Embryonic facial prominence (tissue), 1 donor: ENCODE results near the gene GJA3.

Experiments used
- DNase-seq: peaks from one replicate; pipeline ENCODE4 v3.0.0-alpha.2; 2016; ENCODE audit errors: extremely low spot score

GJA3 gene

DNA sequence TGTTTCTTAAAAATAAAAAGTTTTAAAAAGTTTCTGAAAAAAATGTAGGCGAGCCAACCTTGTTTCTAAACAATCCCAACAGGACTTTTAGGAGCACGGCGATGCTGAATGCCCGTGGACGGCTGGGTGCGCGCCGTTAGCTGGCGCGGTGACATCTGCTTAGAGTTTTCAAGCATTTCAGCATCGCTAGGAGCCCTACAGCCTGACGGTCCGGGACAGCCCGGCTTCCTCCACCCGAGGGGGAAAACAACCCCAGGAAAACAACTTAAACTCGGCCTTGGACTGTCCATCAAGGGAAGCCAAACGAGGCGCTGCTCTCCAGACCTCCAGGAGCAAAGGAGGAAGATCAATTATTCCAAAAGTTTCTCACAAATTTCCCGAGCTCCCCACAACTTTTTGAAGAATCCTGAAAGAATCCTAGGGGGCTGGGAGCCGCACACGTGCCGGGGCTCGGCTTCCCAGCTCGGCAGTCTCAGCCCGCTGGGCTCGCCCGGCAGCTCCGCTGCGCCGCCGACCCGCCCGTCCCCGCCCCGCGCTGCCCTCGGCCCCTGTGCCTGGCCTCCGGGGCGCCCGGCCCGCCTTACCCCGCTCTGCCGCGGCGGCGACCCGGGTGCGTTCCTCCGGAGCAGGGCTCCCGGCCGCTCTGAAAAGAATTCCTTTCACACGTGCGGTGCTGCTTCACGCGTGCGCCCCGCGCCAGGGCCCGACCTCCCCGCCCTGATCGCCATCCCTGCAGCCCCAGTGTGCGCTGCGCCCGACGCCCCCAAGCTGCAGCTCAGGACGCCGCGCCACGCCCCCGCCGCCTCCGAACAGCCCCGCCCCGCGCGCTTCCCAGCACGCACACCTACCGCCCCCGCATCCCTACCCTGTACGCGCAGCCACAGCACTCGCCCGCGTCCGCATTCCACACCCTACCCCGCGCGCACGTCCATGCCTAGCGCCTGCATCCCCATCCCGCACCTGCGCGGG is at the start of gene GJA3:
Gene GJA3 (minus strand): TSS at position 747 of the 969 bp plus-strand sequence. CDS start 17,764 bp downstream, outside the sequence.
- no peak for DNase-seq

DNA sequence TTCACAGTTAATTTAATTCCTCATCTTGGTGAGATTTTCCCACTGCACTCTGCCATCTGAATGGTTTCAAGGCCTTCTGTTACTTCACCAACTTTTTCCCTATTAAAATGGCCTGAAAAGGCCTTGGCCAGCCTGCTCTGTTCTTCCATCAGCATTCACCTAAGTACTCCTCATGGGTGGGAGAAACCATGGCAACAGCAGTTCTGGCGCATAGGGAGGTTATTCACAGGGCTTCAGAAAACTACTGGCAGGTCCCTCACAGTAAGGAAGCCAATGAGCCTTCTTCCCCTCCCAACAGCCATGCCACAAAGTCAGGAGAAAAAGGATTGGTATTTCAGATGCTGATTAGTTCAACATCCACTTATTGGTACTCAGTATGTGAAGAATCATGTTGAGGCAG is 49.1 kb upstream of the GJA3 start:
- no peak for DNase-seq

DNA sequence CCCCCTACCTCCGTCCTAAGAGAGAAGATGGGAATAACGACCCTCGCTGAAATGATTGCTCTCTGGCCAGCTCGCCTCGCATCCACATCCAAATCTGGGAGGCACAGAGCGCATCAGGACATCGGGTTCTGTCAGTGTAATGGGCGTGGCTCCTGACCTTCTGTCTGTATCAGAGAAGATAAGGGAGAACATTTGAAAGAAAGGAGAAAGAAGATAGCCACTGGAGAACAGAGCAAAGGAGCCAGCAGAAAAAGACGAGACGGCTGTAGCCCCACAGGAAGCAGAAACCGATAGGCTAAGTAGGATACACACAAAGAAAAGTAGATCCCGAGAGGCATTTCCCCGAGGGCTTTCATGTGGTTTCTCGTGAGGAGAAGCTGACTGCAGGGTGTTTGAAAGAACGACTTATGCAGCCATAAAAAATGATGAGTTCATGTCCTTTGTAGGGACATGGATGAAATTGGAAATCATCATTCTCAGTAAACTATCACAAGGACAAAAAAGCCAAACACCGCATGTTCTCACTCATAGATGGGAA is 45.9 kb upstream of the GJA3 start:
- DNase-seq: no peak

DNA sequence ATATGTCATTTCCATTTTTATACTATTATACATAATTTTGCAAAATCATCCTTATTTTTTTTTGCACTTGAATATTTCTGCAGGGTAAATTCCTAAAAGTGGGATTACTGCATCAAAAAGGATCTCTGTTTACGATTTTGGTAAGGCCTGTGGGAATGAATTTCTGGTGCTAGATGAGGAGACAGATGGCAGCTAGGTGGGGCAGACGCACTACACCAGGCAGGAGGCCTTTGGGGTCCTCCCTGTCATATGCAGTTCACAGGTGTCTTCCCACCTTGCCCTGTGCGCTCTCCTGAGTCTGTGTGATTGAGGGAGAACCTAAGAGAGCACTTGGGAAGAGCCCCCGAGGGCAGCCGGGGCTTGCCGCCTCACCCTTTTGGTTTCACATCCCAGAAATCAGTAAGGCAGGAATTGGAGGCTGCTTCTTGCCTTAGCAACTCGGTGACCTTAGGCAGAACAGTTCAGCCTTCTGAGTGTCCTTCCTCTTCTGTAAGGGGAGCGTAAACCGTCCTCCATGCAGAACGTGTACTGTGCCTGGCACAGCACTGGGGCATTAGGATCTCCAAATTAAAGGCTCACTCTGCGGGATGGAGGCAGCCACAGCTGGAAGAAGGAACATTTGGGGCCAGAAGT is 45.3 kb upstream of the GJA3 start:
- DNase-seq: no peak

DNA sequence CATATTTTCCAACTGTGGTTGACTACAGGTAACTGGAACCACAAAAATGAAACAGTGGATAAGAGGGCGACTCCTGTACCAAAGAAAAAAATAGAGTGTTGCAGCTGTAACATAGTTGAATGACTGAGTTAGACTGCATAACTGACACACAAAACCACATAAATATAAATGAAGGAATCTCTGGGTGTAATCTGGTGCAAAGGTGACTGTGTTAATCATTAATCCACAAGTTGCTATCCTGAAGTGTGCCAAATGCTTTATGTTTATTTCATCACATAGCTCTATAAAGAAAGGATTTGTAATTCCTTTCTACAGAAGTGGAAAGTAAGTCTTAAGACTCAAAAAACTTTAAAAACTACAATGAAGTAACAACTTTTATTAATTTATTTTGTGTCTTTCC is 37.9 kb upstream of the GJA3 start:
- DNase-seq: no peak

DNA sequence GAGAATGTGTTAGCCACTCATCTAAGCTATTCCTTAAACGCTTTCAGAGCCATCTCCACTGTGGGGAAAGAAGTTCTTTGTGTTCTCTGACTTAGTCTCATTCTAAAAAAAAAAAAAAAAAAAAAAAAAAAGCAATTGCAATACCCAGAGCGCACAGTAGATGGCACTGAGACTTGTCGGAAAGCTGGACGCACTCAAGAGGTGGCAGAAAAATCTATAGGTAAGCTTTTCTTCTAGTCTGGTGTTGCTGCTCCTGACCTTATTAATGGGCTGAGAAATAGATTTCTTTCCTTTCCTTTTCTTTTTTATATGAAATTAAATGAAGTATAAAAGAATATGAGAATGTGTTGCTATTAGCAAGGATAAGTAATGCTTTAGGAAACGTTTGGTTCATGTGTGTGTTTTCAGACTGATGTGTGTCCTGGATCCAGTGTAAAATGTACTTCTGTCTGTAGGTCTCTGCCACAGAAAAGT is 36.5 kb upstream of the GJA3 start:
- DNase-seq: no peak

- DNase-seq: no peak
Observed at GRCh38 chr13:20195801-20196200, 34.9 kb upstream of the GJA3 start.

DNA sequence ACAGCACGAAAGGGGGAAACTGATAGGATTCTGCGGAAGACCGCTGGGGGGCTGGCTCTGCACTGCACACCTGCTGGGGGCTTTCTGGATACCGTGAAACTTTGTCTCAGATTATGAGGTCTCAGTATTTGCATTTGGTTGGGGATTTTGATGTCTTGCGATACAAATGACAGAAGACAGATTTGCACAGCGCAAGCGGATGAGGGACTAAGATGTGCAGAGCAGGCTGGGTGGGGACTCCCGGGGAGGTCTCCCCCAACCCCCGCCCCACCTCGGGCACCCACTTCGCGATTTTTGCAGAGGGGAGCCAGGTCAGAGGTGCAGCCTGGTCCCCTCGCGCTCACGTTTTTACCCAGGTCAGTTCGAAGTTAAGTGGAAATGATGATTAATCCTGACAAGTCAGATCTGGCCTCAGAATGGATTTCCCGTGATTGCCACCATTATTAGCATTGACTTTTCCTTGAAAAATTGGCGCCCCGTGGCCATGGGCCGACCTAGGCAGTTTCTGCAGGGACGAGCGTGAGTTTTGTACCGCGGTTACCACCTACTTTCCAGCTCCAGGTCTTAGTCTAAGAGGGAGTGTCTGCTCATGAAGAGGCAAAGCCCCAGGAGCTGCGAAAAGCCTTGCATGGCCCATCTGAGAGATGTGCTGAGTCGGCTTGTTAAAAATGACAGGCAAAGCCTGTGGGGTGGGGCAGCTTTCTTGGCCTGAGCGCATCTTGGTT is 33.2 kb upstream of the GJA3 start:
- DNase-seq: no peak

GRCh38 chr13:20193162-20193906 is 32.5 kb upstream of the GJA3 start:
- DNase-seq: no peak

DNA sequence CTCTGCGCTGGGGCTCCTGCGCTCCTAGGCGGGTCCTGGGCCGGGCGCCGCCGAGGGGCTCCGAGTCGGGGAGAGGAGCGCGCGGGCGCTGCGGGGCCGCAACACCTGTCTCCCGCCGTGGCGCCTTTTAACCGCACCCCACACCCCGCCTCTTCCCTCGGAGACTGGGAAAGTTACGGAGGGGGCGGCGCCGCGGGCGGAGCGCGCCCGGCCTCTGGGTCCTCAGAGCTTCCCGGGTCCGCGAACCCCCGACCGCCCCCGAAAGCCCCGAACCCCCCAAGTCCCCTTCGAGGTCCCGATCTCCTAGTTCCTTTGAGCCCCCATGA is 31.9 kb upstream of the GJA3 start, which contains the start of gene GJB2:
Gene GJB2 (minus strand): TSS at position 103 of the 326 bp plus-strand sequence. CDS start 3,357 bp downstream, outside the sequence.
- DNase-seq: no peak

DNA sequence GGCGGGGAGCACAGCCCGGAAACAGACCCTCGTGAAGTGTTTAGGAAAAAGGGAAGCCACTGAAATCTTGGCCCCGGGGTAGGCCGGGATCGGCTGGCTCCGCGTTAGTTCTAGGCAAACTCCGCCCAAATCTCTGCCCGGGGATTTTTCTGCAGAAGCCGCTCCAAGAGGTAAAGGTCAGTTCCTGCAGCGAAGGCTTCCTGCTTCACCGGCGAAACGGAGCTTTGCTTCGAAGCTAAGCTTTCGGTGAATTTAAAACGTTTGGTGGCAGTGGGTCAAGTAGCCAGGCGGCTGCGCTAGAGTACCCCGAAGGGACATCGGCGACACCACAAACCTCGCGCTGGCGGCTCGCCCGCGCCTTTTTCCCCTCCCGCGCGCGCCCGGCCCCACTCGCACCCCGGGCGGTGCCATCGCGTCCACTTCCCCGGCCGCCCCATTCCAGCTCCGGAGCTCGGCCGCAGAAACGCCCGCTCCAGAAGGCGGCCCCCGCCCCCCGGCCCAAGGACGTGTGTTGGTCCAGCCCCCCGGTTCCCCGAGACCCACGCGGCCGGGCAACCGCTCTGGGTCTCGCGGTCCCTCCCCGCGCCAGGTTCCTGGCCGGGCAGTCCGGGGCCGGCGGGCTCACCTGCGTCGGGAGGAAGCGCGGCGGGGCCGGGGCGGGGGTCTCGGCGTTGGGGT is 31.4 kb upstream of the GJA3 start:
- no peak for DNase-seq

GRCh38 chr13:20191311-20192157 is 30.7 kb upstream of the GJA3 start:
- no peak for DNase-seq

- DNase-seq: no peak
Observed at GRCh38 chr13:20190481-20191310, 29.8 kb upstream of the GJA3 start.

- no peak for DNase-seq
Observed at GRCh38 chr13:20190076-20190475, 29.2 kb upstream of the GJA3 start.

DNA sequence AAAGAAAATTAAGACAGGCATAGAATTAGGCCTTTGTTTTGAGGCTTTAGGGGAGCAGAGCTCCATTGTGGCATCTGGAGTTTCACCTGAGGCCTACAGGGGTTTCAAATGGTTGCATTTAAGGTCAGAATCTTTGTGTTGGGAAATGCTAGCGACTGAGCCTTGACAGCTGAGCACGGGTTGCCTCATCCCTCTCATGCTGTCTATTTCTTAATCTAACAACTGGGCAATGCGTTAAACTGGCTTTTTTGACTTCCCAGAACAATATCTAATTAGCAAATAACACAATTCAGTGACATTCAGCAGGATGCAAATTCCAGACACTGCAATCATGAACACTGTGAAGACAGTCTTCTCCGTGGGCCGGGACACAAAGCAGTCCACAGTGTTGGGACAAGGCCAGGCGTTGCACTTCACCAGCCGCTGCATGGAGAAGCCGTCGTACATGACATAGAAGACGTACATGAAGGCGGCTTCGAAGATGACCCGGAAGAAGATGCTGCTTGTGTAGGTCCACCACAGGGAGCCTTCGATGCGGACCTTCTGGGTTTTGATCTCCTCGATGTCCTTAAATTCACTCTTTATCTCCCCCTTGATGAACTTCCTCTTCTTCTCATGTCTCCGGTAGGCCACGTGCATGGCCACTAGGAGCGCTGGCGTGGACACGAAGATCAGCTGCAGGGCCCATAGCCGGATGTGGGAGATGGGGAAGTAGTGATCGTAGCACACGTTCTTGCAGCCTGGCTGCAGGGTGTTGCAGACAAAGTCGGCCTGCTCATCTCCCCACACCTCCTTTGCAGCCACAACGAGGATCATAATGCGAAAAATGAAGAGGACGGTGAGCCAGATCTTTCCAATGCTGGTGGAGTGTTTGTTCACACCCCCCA is 28.1 kb upstream of the GJA3 start:
- no peak for DNase-seq

DNA sequence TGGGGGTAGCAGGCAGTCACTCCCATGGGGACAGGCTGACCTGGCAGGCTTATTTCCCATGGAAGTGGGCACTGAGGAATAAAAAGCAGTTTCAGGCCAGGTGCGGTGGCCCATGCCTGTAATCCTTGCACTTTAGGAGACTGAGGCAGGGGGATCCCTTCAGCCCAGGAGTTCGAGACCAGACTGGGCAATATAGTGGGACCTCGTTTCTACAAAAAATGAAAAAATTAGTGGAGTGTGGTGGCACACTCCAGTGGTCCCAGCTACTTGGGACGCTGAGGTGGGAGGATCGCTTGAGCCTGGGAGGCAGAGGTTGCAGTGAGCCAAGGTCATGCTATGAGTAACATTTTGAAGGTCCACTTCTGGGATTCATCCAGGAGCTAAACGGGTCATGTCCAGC is 25.9 kb upstream of the GJA3 start:
- no peak for DNase-seq

DNA sequence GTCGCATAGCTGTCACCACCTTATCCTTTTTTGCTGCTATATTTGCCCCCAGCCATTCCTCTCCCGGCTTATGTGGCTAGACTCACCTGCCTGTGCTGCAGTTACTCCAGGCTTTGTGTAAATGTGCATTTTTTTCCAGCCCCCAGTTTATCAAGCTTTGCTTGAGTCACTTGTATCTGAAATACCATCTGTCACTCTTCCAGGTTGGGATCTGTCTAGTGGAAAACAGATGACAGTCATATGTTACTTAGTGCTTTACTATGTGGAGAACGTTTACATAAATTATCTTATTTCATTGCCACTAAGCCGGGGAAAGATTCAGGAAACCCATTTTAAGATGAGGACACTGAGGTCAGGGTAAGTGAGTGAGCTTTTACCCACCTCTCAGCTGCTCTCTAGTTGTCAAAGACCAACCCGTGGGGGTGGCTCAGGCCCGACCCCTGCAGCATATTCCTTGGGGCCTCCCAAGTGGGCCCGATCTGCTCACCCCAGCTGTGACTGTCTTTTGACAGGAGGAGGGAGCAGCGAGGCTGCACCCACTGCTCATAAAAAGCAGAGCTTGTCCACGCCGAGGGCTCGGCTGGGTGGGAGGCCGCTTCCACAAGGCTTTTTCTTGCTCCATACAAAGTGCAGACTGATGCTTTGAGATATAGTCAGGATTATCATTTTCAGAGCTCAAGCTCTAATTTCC is 24.7 kb upstream of the GJA3 start:
- DNase-seq: no peak
